Activated T-cell treated with anti-CD3 and anti-CD28 coated beads for 1 hour (primary cell): ENCODE results near the gene PTBP3.
"Not testable (repeated sequence)": the region's sequence is repeated elsewhere in the genome, so short reads cannot be mapped to it uniquely, and the experiment has no call there.

Experiments
- DNase-seq: peaks from one replicate; pipeline ENCODE4 v3.0.0-alpha.2; 2020; ENCODE audit warnings: low read depth

PTBP3 gene

GRCh38 chr9:112200711-112201110 is 132.7 kb downstream of the PTBP3 start:
- no peak for DNase-seq

- no peak for DNase-seq
Measured at GRCh38 chr9:112198646-112199045, 134.8 kb downstream of the PTBP3 start.

GRCh38 chr9:112194969-112195431 is 138.4 kb downstream of the PTBP3 start:
- DNase-seq = no peak

- no peak for DNase-seq
Measured at GRCh38 chr9:112193572-112194288, 139.7 kb downstream of the PTBP3 start.

- not testable (repeated sequence) for DNase-seq
Measured at GRCh38 chr9:112190320-112190719, 143.1 kb downstream of the PTBP3 start.

- DNase-seq = no peak
Measured at GRCh38 chr9:112188884-112189283, 144.5 kb downstream of the PTBP3 start.

- DNase-seq = no peak
Measured at GRCh38 chr9:112187404-112187803, 146.0 kb downstream of the PTBP3 start.

- no peak for DNase-seq
Measured at GRCh38 chr9:112186695-112187094, 146.7 kb downstream of the PTBP3 start.

GRCh38 chr9:112184946-112185345 is 148.5 kb downstream of the PTBP3 start:
- no peak for DNase-seq

- no peak for DNase-seq
Measured at GRCh38 chr9:112184221-112184620, 149.2 kb downstream of the PTBP3 start.

GRCh38 chr9:112180387-112180881 is 153.0 kb downstream of the PTBP3 start:
- DNase-seq = peak; percentile 14

- no peak for DNase-seq
Measured at GRCh38 chr9:112179816-112180215, 153.6 kb downstream of the PTBP3 start.

GRCh38 chr9:112176524-112176923 is 156.9 kb downstream of the PTBP3 start:
- no peak for DNase-seq

- DNase-seq = no peak
Measured at GRCh38 chr9:112175796-112176315, 157.6 kb downstream of the PTBP3 start.

- DNase-seq = peak; percentile 17
Measured at GRCh38 chr9:112174965-112175795, 158.2 kb downstream of the PTBP3 start, which contains the start of gene SUSD1. Gene SUSD1, minus strand, starts transcription at chr9:112175297. Its CDS starts 62 bp downstream, at chr9:112175235.

- DNase-seq = peak; percentile 55
Measured at GRCh38 chr9:112174222-112174964, 159.0 kb downstream of the PTBP3 start.

GRCh38 chr9:112173489-112174221 is 159.8 kb downstream of the PTBP3 start:
- no peak for DNase-seq

- no peak for DNase-seq
Measured at GRCh38 chr9:112170968-112171367, 162.5 kb downstream of the PTBP3 start.

- DNase-seq = no peak
Measured at GRCh38 chr9:112170235-112170634, 163.2 kb downstream of the PTBP3 start.

- DNase-seq = no peak
Measured at GRCh38 chr9:112169368-112169767, 164.1 kb downstream of the PTBP3 start.

GRCh38 chr9:112168197-112168596 is 165.2 kb downstream of the PTBP3 start:
- no peak for DNase-seq
